Kidney epithelial cell (primary cell): Measurements from ENCODE around the gene IL11RA. TPM values are rescaled to one million over a fixed set of nuclear protein-coding genes. Genes with fewer than 3 reads are reported as not detected.

Experiments used
- DNase-seq: peaks from one replicate; pipeline ENCODE4 v3.0.0-alpha.2; 2010; ENCODE audit warnings: low read depth
- H3K27me3 ChIP-seq: 2 replicates; pipeline ENCODE4 v1.6.0; 2011; ENCODE audit warnings: low read length; ENCODE audit not compliant: control insufficient read depth, insufficient read depth
- H3K36me3 ChIP-seq: 2 replicates; pipeline ENCODE4 v1.5.1; 2011; ENCODE audit warnings: low read length; ENCODE audit not compliant: control insufficient read depth, insufficient read depth
- H3K4me3 ChIP-seq: 2 replicates; pipeline ENCODE4 v1.5.1; 2011; ENCODE audit warnings: low read depth, mild to moderate bottlenecking, control low read depth, low read length
- CTCF ChIP-seq: IDR thresholded peaks from 2 replicates; pipeline ENCODE4 v1.5.1; 2011; ENCODE audit warnings: mild to moderate bottlenecking, moderate library complexity, low read length, control low read depth, inconsistent platforms; ENCODE audit not compliant: insufficient read depth, poor library complexity, severe bottlenecking
- total RNA-seq: library from RNA; depleted of rRNA; stranded (reverse); fragments of >200 nt; gene quantifications from 2 replicates; pipeline ENCODE4 v1.2.3, GENCODE V29; 2015

IL11RA gene
- total RNA-seq, 1 donor from 2014 or later = 5.9 TPM

- DNase-seq = no peak
- Histone ChIP-seq H3K36me3 (no peaks in the 10 kb centered on the region), H3K27me3 (no peaks in the 10 kb centered on the region), H3K4me3 (no peak within 1 kb of the TSS)
- TF ChIP-seq CTCF = no peak
Observed at GRCh38 chr9:34662526-34663302, 10.7 kb downstream of the IL11RA start, which contains the start of gene CCL27. Gene CCL27 (minus strand): TSS chr9:34662657. CDS start chr9:34662633, 24 bp downstream.

GRCh38 chr9:34663303-34663605 is 11.3 kb downstream of the IL11RA start:
- H3K4me3 ChIP-seq = no peak overlapping the region
- DNase-seq = no peak

GRCh38 chr9:34664281-34665066 is 12.5 kb downstream of the IL11RA start:
- peak overlapping the region; percentile 56 for H3K4me3 ChIP-seq
- H3K27me3 ChIP-seq = no peaks in the 10 kb centered on the region
- H3K36me3 ChIP-seq = no peaks in the 10 kb centered on the region
- peak; percentile 98 for TF ChIP-seq CTCF
- no peak for DNase-seq

More at GRCh38 chr9:34663303-34663605, 11.3 kb downstream of the IL11RA start:
- Histone ChIP-seq H3K27me3 (no peaks in the 10 kb centered on the region), H3K36me3 (no peaks in the 10 kb centered on the region)
- no peak for TF ChIP-seq CTCF

- Histone ChIP-seq H3K4me3 (peak overlapping the region; percentile 56), H3K27me3 (no peaks in the 10 kb centered on the region), H3K36me3 (no peaks in the 10 kb centered on the region)
- TF ChIP-seq CTCF = no peak
- DNase-seq = no peak
Observed at GRCh38 chr9:34665067-34665380, 13.0 kb downstream of the IL11RA start.

- Histone ChIP-seq H3K27me3 (no peaks in the 10 kb centered on the region), H3K4me3 (peak overlapping the region; percentile 59), H3K36me3 (no peaks in the 10 kb centered on the region)
- peak; percentile 65 for DNase-seq
- TF ChIP-seq CTCF = no peak
Observed at GRCh38 chr9:34665381-34666250, 13.6 kb downstream of the IL11RA start.
